ENCODE data around the gene GFOD2.
"Not testable (repeated sequence)": the region's sequence is repeated elsewhere in the genome, so short reads cannot be mapped to it uniquely, and the experiment has no call there.

The GFOD2 gene

DNA sequence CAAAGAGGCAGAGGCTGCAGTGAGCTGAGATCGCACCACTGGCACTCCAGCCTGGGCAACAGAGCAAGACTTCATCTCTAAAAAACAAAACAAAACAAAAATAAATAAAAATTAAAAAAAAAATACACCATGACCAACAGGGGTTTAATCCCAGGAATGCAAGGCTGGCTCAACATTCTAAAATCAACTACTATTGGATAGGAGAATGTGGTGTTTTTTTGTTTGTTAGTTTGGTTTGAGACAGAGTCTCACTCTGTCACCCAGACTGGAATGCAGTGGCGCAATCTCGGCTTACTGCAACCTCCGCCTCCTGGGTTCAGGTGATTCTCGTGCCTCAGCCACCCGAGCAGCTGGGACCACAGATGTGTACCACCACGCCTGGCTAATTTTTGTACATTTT, 19.9 kb downstream of the GFOD2 start:
- no peak for DNase-seq

DNA sequence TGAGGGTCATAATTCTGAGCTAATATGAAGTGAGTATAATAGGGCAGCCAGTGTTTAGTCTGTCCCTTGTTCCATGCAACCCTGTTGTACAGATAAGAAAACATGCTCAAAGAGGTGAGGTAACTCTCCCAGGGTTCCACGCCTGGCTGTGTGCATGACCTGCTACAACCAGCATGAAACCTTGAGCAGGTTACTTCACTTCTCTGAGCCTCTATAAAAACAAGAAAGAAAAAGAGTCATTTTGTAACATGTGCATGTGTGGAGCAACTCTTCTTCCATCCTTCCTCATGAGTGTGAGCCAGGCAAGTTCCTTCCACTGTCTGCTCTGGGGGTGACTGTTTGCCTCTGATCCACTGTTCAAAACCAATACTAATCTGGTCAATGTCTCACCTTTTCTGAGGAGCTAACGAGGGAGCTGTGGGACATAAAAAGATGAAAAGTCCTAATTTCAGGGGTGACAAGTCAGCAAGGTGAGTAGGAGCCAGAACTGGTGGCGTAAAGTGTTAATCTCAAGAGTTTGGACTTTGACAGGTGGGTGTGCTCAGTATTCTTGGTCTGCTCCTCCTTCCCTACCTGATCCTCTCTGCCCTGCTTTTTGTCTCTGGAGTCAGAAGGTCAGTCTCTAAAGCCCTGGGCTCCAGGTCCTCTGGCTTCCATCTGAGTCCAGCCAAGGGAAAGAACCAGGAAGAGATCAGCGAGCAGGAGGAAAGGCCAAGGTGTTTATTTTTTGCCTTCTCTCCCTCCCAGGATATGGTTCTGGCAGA, 21.5 kb downstream of the GFOD2 start:
- no peak for DNase-seq

- no peak for DNase-seq
Observed at GRCh38 chr16:67694611-67695010, 24.5 kb downstream of the GFOD2 start.

DNA sequence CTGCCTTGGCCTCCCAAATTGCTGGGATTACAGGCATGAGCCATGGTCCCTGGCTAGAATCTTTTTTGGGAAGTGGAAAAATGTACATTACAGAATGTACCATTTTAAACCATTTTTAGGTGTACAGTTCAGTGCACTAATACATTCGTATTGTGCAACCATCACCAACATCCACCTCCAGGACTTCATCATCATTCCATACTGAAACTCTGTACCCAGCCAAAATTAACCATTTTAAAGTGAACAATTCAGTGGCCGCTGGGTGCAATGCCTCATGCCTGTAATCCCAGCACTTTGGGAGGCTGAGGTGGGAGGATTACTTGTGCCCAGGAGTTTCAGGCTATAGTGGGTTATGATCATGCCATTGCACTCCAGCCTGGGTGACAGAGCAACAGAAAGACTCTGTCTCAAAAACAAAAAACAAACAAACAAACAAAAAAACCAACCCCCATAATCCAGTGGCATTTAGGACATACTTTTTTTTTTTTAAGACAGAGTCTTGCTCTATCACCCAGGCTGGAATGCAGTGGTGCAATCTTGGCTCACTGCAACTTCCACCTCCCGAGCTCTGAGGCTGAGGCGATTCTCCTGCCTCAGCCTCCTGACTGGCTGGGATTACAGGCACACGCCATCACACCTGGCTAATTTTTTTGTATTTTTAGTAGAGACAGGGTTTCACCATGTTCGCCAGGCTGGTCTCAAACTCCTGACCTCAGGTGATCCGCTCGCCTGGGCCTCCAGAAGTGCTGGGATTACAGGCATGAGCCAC, 25.4 kb downstream of the GFOD2 start:
- not testable (repeated sequence) for DNase-seq

- no peak for DNase-seq
Observed at GRCh38 chr16:67685388-67686112, 33.6 kb downstream of the GFOD2 start.

GRCh38 chr16:67683767-67684166, 35.3 kb downstream of the GFOD2 start:
- no peak for DNase-seq

DNA sequence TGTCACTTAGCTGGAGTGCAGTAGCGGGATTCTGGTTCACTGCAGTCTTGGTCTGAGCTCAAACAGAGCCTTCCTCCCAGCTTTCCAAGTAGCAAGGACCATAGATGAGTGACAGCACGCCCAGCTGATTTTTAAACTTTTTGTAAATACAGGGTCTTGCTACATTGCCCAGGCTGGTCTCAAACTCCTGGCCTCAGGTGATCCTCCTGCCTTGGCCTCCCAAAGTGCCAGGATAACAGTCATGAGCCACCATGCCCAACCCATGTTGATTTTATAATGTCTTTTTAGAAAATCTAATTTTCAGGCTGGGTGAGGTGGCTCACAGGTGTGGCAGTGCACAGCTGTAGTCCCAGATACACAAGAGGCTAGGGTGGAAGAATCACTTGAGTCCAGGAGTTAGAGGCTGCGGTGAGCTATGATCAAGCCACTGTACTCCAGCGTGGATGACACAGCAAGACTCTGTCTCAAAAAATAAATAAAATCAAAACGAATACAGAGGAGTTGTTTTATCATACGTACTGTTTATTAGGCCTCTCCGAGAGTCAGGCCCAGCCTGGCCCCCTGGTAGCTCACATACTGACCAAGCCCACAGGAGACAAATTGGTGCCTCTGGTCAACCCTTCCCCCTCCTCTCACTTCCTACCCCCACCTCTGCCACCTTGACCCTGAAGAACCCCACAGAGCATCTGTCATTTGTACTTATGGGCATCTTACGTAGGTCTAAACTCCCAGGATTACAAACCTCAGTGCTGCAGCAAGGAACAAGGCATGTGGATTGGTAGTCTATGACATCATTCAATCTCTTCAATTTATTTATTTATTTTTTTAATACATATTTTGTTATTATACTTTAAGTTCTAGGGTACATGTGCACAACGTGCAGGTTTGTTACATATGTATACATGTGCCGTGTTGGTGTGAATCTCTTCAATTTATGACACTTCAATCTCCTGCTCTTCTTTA, 38.9 kb downstream of the GFOD2 start:
- no peak for DNase-seq

GRCh38 chr16:67678354-67679023, 40.6 kb downstream of the GFOD2 start:
- no peak for DNase-seq

DNA sequence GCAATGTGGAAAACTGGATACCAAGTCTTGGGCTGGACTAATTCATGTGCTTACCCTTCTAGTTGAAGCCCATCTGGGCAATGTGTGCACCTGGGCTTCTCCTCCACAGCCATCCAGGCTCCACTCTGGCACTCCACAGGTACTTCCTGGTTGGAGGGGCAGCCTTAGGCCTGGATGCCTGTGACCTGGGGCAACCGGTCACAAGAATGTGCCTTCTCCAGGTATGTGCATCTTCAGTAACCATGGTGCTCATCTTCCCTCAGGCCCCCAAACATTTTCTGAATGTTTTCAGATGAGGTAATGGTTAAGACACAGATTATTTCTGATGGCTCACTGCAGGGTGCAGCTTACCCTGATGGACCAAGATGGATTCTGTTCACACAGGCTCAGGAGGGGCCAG, 41.4 kb downstream of the GFOD2 start:
- no peak for DNase-seq

DNA sequence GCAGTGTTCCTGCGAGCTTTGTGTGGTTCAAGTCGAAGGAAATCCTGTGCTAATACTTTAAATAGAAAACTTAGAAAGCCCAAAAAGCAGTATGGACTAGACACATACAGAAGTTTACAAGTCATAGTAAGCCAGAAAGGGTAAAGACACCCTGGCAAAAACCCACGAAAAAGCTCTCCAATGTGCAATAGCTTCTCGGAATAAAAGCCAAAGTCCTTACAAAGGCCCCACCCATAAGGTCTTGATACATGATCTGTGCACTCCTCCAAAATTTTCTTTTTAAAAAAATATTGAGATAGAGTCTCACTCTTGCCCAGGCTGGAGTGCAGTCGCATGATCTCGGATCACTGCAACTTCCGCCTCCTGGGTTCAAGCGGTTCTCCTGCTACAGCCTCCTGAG, 42.2 kb downstream of the GFOD2 start:
- DNase-seq = no peak

DNA sequence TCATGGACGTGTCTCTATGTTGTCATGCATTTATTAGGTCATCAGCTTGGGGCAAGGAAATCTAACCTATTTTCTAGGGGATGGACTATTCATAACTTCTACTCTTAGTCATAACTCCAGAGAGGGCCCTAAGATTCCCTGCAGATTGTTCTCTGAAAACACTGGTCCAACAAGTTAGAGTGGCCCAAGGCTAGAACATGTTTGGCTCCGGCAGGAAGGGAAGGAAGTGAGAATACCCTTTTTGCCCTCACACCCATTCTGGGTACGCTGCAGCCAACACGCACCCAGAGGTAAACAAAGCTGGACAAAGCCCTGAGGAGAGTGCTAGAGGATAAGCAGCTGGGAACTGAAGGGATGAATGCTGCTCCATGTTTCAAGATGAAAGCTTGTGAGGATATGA, 42.6 kb downstream of the GFOD2 start:
- no peak for DNase-seq

DNA sequence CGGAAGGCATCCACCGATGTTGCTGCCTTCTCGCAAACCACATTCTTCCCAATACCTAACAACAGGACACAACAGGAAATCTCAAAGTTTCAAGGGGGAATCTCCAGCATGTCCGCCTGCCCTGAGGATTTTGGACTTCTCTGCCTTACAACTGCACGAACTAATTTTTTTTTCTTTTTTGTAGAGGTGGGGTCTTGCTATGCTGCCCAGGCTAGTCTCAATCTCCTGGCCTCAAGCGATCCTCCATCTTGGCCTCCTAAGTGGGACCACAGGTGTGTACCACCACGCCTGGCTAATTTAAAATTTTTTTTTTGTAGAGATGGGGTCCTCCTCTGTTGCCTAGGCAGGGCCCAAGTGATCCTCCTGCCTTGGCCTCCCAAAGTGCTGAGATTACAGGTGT, 43.1 kb downstream of the GFOD2 start:
- no peak for DNase-seq

DNA sequence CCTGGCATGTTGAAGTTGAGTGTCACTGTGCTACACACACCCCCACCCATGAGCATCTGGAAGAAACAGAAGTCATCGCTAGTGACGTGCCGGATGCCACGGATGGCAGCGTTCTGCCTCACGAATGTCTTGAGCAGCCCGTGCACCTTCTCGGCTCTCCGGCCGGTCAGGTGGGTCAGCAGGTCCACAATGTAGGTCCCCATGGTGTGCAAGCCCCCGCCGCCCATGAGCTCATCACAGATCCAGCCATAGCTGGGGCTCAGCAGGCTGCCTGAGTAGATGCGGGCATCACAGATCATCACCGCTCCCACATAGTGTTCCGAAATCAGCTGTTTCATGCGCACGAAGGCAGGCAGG, 43.6 kb downstream of the GFOD2 start:
- DNase-seq = no peak

DNA sequence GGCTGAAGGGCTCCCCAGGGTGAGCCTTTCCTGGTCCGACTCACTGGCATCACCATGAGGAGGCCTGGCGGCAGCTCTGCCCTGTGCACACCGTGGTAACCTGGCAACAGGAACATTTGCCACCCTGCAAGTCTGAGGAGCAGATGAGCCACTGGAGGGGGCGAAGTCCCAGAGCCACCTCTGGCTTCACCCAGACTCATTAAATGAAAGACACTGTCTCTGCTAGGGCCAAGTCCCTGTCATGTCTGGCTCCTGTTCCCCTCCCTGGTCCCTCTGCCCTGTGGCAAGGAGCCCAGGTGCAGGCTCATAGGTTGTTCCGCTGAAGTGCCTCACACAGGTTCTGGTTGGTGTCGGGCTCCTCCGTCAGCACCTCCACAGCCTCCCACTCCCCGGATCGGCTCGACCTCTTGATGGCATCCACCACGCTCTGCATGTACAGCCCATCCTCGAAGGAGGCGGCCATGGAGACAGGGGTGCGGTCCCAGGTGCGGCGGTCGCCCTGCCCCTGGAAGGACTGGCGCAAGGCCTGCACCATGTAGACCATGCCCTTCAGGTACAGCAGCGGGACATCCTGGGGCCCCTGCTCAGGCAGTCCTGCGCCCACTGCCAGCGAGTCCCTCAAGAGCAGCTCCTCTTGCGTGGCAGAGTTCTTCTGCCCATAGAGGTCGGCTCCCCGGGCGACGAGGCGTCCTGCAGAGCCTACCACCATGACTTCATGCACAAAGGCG, 44.1 kb downstream of the GFOD2 start:
- no peak for DNase-seq

- no peak for DNase-seq
Observed at GRCh38 chr16:67673712-67674580, 45.2 kb downstream of the GFOD2 start.

DNA sequence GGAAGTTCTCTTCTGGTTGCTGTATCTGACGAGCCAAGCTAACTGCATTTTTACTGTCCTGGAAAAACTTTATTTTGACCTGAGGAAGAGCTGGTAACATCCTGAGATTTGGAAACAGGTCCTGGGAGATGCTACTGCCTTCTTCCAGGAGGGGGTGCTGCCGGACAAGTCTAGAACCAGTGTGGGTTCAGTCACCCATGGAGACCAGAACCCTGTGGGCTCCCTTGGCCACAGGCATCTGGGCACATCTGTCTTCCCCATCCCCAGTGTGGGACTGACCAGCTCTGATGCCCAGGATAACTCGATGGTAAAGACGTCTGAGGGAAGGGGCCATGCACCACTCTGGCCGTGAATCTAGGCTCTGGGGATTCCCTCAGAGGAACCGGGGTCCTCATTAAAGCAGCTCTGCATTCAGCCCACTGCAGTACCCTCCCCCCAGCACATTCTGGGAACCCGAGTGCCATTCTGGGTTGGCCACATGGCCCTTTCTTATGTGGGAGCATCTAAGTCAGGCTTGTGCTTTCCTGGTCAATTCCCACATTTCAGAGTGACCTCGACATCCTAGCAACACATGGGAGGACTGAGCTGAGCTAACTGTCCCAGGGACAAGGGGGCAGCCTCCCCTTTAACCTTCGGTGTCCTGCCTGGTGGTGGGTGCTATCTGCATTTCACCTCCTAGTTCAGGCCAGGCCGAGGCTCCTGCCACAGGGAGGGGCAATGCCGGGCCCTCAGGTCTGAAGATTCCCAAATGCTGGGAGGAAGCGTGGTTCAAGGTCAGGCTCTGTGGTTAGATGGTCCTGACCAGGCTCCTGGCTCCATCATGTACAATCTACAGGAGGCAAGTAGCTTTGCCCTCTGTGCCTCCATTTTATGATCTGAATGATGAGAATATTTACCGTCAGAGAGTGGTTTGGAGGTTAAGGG, 46.1 kb downstream of the GFOD2 start:
- DNase-seq = no peak

GRCh38 chr16:67672306-67672705, 46.8 kb downstream of the GFOD2 start:
- DNase-seq = no peak

- no peak for DNase-seq
Observed at GRCh38 chr16:67669499-67670101, 49.5 kb downstream of the GFOD2 start.

All from NCI-H2171 (cell line).